ENCODE measurements around the gene NXF3.
"Not testable (repeated sequence)": the region's sequence is repeated elsewhere in the genome, so short reads cannot be mapped to it uniquely, and the experiment has no call there.

NXF3 gene

DNA sequence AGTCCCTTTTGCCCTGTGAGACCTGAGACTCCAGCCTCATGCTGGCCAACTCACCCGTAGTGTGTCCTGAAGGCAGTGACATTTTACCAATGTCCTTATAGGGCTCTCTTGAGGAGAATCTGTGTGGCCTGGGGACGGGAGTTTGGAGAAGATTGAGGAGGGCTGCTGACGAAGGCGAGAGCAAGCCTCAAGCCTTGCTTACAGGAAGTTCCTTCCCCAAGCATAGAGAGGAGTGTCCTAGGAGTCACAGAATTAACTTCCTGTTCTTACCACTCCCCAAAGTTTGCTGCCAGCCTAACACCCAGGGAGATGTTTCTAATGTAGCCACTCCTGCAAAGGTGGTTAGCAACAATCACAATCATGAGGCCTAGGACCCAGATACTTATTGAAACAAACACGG is at the start of gene NXF3:
Gene NXF3 (minus strand): TSS at position 202 of the 400 bp plus-strand sequence. CDS start 120 bp downstream, at position 82.
- Histone ChIP-seq H3K4me3 (ENCODE audit: low read depth, low read length) (no peak within 1 kb of the TSS), H3K36me3 (replicated peaks) (no peaks in the 10 kb centered on the region), H3K27me3 (replicated peaks) (no peaks in the 10 kb centered on the region), H3K27ac (no peak within 1 kb of the TSS)
- DNase-seq = no peak
- in situ Hi-C loops (cut with HindIII; ENCODE audit: low pct_ligation_motif_present, low sequenced_read_pairs) = no loop called here
- TF ChIP-seq CTCF (IDR thresholded peaks at IDR 0.05; ENCODE audit: low read depth, low read length, missing control alignments) = no peak

DNA sequence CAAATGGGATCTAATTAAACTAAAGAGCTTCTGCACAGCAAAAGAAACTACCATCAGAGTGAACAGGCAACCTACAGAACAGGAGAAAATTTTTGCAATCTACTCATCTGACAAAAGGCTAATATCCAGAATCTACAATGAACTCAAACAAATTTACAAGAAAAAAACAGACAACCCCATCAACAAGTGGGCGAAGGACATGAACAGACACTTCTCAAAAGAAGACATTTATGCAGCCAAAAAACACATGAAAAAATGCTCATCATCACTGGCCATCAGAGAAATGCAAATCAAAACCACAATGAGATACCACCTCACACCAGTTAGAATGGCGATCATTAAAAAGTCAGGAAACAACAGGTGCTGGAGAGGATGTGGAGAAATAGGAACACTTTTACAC is 43.6 kb upstream of the NXF3 start:
- H3K36me3 ChIP-seq (replicated peaks); H3K27ac ChIP-seq; H3K4me3 ChIP-seq (ENCODE audit: low read depth, low read length); H3K27me3 ChIP-seq (replicated peaks); in situ Hi-C loops (cut with HindIII; ENCODE audit: low pct_ligation_motif_present, low sequenced_read_pairs); DNase-seq: not testable (repeated sequence)

- Histone ChIP-seq H3K27ac (no peak overlapping the region), H3K4me3 (ENCODE audit: low read depth, low read length) (no peak overlapping the region), H3K27me3 (replicated peaks) (no peaks in the 10 kb centered on the region), H3K36me3 (replicated peaks) (no peaks in the 10 kb centered on the region)
- in situ Hi-C loops (cut with HindIII; ENCODE audit: low pct_ligation_motif_present, low sequenced_read_pairs) = no loop called here
- no peak for TF ChIP-seq CTCF (IDR thresholded peaks at IDR 0.05; ENCODE audit: low read depth, low read length, missing control alignments)
- DNase-seq = no peak
Measured at GRCh38 chrX:103124284-103124683, 31.3 kb upstream of the NXF3 start.

DNA sequence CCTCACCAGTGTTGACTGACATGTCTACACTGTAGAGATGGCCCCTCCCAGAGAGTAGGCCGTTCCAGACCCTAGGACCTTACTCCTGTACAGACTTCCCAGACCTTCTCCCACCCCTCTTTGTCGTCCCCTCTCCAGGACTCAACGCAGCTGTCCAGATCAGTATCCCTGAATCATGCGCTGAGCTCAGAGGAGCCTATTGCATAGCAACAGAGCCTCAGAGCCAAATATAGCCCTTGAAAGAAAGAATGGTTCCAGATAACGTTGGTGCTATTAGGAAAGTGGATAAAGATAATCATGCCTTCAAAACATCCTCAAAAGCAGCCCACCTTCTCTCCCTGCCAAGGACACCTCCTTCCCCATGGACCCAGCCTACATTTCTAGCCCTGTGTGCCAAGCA is 27.8 kb upstream of the NXF3 start:
- in situ Hi-C loops (cut with HindIII; ENCODE audit: low pct_ligation_motif_present, low sequenced_read_pairs) = no loop called here
- H3K27me3 ChIP-seq (replicated peaks) = no peaks in the 10 kb centered on the region
- no peak overlapping the region for H3K27ac ChIP-seq
- no peak overlapping the region for H3K4me3 ChIP-seq (ENCODE audit: low read depth, low read length)
- TF ChIP-seq CTCF (IDR thresholded peaks at IDR 0.05; ENCODE audit: low read depth, low read length, missing control alignments) = no peak
- no peak for DNase-seq
- no peaks in the 10 kb centered on the region for H3K36me3 ChIP-seq (replicated peaks)

GRCh38 chrX:103116970-103117369 is 24.0 kb upstream of the NXF3 start:
- H3K27ac ChIP-seq; H3K27me3 ChIP-seq (replicated peaks); H3K36me3 ChIP-seq (replicated peaks); H3K4me3 ChIP-seq (ENCODE audit: low read depth, low read length); DNase-seq; in situ Hi-C loops (cut with HindIII; ENCODE audit: low pct_ligation_motif_present, low sequenced_read_pairs): not testable (repeated sequence)

GRCh38 chrX:103109497-103109896 is 16.6 kb upstream of the NXF3 start:
- H3K4me3 ChIP-seq (ENCODE audit: low read depth, low read length); in situ Hi-C loops (cut with HindIII; ENCODE audit: low pct_ligation_motif_present, low sequenced_read_pairs); H3K27me3 ChIP-seq (replicated peaks); H3K36me3 ChIP-seq (replicated peaks); DNase-seq; H3K27ac ChIP-seq: not testable (repeated sequence)

DNA sequence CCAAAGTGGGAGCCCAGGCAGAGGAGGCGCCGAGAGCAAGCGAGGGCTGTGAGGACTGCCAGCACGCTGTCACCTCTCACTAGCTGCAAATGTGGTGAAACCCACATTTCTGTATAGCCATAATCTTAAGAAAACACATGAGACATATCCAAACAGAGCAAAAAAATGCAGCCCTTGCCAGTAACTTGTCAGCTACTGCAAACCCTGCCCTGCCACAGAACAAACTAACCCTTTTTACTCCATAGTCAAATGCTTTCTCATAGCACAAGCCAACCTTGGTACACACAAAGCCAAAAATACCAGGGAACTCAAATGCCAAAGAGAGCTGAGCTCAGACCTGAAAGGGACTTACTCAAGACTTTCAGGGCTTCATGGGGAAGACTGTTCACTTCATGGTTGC is 14.9 kb upstream of the NXF3 start:
- no peaks in the 10 kb centered on the region for H3K36me3 ChIP-seq (replicated peaks)
- in situ Hi-C loops (cut with HindIII; ENCODE audit: low pct_ligation_motif_present, low sequenced_read_pairs) = no loop called here
- no peak for TF ChIP-seq CTCF (IDR thresholded peaks at IDR 0.05; ENCODE audit: low read depth, low read length, missing control alignments)
- DNase-seq = peak; percentile 28
- H3K27me3 ChIP-seq (replicated peaks) = no peaks in the 10 kb centered on the region
- H3K27ac ChIP-seq = no peak overlapping the region
- no peak overlapping the region for H3K4me3 ChIP-seq (ENCODE audit: low read depth, low read length)

DNA sequence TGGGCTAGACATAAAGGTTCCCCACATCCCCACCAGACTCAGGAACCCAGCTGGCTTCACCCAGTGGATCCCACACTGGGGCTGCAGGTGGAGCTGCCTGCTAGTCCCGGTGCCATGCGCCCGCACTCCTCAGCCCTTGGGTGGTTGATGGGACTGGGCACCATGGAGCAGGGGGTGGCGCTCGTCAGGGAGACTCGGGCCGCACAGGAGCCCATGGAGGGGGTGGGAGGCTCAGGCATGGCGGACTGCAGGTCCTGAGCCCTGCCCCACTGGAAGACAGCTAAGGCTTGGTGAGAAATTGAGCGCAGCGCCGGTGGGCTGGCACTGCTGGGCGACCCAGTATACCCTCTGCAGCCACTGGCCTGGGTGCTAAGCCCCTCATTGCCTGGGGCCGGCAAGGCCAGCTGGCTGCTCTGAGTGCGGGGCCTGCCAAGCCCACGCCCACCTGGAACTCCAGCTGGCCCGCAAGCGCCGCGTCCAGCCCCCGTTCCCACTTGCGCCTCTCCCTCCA is 14.3 kb upstream of the NXF3 start:
- H3K36me3 ChIP-seq (replicated peaks); H3K27ac ChIP-seq; in situ Hi-C loops (cut with HindIII; ENCODE audit: low pct_ligation_motif_present, low sequenced_read_pairs); DNase-seq; H3K27me3 ChIP-seq (replicated peaks); H3K4me3 ChIP-seq (ENCODE audit: low read depth, low read length): not testable (repeated sequence)

GRCh38 chrX:103104370-103104769 is 11.4 kb upstream of the NXF3 start:
- H3K27ac ChIP-seq; H3K36me3 ChIP-seq (replicated peaks); DNase-seq; H3K27me3 ChIP-seq (replicated peaks); H3K4me3 ChIP-seq (ENCODE audit: low read depth, low read length); in situ Hi-C loops (cut with HindIII; ENCODE audit: low pct_ligation_motif_present, low sequenced_read_pairs): not testable (repeated sequence)

- DNase-seq; H3K27me3 ChIP-seq (replicated peaks); in situ Hi-C loops (cut with HindIII; ENCODE audit: low pct_ligation_motif_present, low sequenced_read_pairs); H3K36me3 ChIP-seq (replicated peaks); H3K4me3 ChIP-seq (ENCODE audit: low read depth, low read length); H3K27ac ChIP-seq: not testable (repeated sequence)
Measured at GRCh38 chrX:103103866-103104265, 10.9 kb upstream of the NXF3 start.

Data from brain microvascular endothelial cell (primary cell).